GM11168 (cell line): Measurements from ENCODE around the gene ZNF2.

ENCODE experiments used
- in situ Hi-C: fragments of 300-500 bp; cut with MboI; formaldehyde crosslinking; loops from one replicate; pipeline ENCODE4 v1.12.0; 2022; ENCODE audit warnings: low sequenced_read_pairs; ENCODE audit not compliant: unreplicated experiment

The ZNF2 gene

DNA sequence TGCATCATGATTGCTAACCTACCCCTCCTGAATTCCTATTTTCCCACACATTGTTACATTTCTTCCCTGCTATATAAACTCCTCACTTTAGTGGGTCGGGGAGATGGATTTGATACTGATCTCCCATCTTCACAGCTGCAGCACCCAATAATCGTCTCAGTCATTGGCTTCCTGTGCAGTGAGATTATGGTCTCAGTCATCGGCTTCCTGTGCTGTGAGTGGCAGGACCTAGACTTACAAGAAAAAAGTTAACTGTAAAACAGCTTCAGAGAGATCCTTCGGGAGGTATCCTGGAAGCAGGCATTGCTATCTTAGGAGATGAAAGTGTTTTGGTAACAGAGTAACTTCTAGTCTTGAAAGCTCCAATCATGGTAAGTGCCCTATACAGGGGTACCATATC lies 38.3 kb downstream of the ZNF2 start:
- in situ Hi-C loops: no loop called here

DNA sequence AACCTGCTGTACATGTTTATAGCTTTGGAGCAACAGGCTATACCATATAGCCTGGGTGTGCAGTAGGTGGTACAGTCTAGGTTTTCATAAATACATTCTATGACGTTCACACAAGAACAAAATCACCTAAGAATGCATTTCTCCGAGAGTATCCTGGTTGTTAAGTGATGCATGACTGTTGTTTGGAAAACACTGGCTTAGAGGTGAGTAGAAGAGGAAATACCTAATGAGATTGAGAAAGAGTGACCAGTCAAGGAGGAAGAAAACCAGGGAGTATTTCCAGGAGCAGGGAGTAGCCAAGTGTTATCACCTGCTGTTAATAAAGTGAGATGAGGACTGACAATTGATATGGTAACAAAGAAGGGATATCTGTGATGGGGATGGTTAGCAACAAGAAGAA lies 38.8 kb downstream of the ZNF2 start:
- in situ Hi-C loops: no loop called here

DNA sequence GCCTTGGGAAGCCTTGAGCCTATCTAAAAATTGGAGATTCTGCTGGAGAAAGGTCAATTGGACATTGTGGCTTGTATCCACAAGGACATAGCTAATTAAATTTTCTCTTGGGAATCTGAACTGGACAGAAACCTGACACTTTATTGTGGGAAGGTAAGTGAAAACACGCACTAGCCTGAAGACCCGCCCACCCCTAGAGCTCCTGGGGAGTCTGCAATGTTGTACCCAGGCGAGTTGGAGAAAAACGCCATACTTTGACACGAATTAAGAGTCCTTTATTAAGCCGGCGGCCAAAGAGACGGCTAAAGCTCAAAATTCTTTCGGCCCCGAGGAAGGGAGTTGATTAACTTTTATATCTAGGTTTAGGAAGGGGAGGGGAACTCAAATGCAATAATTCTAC lies 40.5 kb downstream of the ZNF2 start:
- in situ Hi-C loops: no loop called here

DNA sequence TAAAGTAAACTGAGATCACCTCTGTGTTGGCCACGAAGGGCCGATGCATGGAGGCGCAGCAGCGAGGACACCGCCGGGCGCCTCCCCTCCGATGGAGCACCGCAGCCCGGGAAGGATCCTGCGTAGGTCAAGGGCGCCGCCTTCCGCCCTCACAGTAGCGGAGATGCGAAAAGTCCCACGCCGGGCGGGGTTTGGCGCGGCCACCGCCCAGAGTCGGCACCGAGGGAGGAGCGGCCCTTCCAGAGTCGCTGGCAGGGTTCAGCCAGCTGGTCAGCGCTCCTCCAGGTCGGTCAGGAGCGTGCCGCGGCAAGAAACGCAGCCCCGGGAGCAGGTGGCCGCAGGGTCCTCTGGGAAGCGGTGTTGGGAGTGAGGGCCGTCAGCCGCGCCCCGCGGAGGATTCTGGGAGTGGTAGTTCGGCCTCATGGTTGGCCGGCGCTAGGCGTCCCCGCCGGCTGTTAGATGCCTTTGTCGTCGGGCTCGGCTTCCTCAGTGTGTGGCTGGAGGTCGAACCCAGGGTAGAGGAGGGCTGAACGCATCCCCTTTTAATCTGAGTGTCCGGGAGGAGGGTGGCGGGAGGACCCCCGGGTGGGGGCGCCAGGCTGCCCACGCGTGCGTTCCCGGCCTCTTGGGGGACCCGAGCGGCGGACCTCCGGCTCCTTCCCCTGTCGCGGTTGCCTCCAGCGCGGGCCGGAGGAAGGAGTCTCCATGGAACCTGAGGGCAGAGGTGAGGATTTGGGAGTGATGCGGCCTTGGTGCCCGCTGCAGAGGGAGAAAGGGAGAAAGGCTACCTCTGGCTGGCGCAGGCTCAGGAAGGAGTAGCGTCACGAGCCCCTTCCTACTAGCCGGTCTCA lies 41.7 kb downstream of the ZNF2 start, which contains the start of gene ZNF892:
Gene ZNF892 (plus strand): TSS at position 411 of the 851 bp plus-strand sequence. CDS start 295 bp downstream, at position 706.
- in situ Hi-C loops: no loop called here

DNA sequence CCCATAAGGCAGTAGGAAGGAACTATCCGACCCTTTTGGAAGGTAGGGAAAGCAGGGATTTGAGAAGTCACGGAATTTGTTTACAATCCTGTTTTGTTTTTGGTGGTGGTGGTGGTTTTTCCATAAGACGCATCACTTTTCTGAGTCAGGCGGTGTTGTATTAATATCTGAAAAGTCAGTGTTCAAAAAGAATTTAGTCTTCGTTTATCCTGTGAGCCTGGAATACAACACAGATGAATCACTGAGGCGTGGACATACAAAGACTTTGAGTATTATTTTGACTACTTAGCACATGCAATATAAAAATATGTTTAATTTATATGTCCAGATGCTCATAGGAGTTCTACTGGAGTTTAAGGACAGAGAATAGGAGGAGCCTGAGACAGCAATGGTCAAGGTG lies 42.5 kb downstream of the ZNF2 start:
- in situ Hi-C loops: no loop called here

DNA sequence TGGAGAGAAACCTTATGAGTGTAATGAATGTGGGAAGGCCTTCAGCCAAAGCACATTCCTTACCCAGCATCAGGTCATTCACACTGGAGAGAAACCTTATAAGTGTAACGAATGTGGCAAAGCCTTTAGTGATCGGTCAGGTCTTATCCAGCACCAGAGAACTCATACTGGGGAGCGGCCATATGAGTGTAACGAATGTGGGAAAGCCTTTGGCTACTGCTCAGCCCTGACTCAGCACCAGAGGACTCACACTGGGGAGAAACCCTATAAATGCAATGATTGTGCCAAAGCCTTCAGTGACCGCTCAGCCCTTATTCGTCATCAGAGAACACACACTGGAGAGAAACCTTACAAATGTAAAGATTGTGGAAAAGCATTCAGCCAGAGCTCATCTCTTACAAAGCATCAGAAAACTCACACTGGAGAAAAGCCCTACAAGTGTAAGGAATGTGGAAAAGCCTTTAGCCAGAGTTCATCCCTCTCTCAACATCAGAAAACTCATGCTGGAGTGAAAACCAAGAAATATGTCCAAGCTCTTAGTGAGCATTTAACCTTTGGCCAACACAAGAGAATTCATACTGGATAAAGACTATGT lies 49.5 kb downstream of the ZNF2 start:
- in situ Hi-C loops: no loop called here

DNA sequence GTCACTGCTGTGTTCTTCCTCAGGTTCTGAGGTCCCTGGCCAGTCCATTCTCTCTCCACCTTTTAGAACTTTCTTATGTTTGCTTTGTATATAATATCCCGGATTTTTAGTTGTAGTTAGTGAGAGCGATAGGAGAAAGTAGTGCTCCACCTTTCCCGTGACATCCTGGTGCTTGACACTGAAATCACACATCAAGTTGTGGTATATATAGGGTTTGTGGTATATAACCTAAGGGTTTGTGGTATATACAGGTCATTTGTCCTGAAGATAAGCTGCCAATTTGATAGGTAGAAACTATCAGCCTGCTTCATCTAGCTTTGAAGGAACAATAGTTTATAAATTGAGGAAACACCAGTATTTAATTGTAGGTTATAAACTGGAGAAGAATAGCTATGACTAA lies 54.8 kb downstream of the ZNF2 start:
- in situ Hi-C loops: no loop called here

DNA sequence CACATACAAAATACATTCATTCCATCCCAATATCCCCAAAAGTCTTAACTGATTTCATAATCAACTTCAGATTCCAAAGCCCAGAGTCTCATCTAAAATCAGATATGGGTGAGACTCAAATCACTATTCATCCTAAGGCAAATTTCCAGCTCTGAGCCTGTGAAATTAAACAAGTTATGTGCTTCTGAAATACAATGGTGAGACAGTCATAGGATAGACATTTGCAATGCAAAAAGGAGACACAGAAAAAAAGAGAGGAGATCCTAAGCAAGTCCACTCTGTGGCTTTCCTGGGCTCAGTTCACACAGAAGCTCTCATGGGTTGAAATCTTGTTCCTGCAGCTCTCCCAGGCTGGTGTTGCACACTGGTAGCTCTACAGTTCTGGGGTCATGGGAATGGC lies 60.0 kb downstream of the ZNF2 start:
- in situ Hi-C loops: no loop called here

DNA sequence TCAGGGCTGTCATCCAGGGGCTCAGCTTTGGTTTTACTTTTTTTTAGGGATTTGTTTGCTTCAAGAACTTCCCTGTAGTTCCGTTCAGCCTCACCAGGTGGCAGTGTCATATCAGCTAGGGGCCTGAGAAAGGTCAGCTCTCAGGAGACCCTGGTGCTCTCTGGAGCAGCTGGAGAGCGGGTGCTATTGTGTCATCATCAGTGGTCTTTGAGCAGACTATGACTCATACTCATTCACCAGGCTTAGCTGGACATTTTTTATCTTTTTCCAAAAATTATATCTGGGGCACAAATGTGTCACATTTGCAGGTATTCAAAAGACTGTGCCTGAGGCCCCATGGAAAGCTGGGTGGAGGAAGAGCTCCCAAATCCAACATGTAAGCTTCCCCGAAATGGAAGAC lies 66.1 kb downstream of the ZNF2 start:
- in situ Hi-C loops: no loop called here

DNA sequence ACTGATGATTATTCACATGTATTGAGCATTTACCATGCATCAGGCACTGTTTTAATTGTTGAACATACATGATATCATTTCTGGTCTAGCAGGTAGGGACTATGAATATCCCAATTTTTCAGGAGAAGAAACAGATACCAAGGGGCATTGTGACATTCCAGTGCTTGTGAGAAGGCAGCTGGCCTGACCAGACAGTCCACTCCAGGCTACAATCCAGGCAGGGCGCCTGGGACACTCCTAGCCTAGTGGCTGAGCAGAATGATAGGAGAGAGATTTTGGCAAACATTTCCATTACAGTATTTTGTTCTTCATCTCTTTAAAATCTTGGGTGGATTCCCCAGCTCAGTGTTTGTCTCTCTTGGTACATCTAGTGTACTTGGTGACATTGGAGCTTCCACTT lies 66.6 kb downstream of the ZNF2 start:
- in situ Hi-C loops: no loop called here
